Hepatocyte (in vitro differentiated cells): ENCODE measurements around the gene ITGBL1. TPM values are rescaled to one million over a fixed set of nuclear protein-coding genes. Genes with fewer than 3 reads are reported as not detected.

ENCODE experiments used
- DNase-seq: peaks from one replicate; pipeline ENCODE4 v3.0.0-alpha.2; 2016; ENCODE audit warnings: low spot score
- H2AFZ ChIP-seq: fragments of 200-600 bp; sonication (generic); 2 replicates; pipeline ENCODE4 v1.6.0; 2016; ENCODE audit warnings: antibody characterized with exemption, mild to moderate bottlenecking
- H3K27ac ChIP-seq: fragments of 200-600 bp; sonication (generic); 2 replicates; pipeline ENCODE4 v1.5.1; 2016; ENCODE audit warnings: mild to moderate bottlenecking
- H3K27me3 ChIP-seq: fragments of 200-600 bp; sonication (generic); 2 replicates; pipeline ENCODE4 v1.6.1; 2016
- H3K36me3 ChIP-seq: fragments of 200-600 bp; sonication (generic); replicated peaks from 2 replicates; pipeline ENCODE4 v1.5.1; 2016; ENCODE audit warnings: low read depth; ENCODE audit not compliant: insufficient read depth
- H3K4me1 ChIP-seq: fragments of 200-600 bp; sonication (generic); 2 replicates; pipeline ENCODE4 v1.5.1; 2016; ENCODE audit warnings: mild to moderate bottlenecking, moderate library complexity; ENCODE audit not compliant: insufficient read depth
- H3K4me2 ChIP-seq: fragments of 200-600 bp; sonication (generic); 2 replicates; pipeline ENCODE4 v1.6.0; 2016
- H3K4me3 ChIP-seq: fragments of 200-600 bp; sonication (generic); 2 replicates; pipeline ENCODE4 v1.5.1; 2016; ENCODE audit warnings: mild to moderate bottlenecking
- H3K79me2 ChIP-seq: fragments of 200-600 bp; sonication (generic); 2 replicates; pipeline ENCODE4 v1.6.0; 2017; ENCODE audit warnings: mild to moderate bottlenecking
- H3K9me2 ChIP-seq: fragments of 200-600 bp; sonication (generic); replicated peaks from 2 replicates; pipeline ENCODE4 v1.6.0; 2017; ENCODE audit warnings: mild to moderate bottlenecking; ENCODE audit not compliant: insufficient read depth
- H3K9me3 ChIP-seq: fragments of 200-600 bp; sonication (generic); 2 replicates; pipeline ENCODE4 v1.5.1; 2016; ENCODE audit warnings: low read depth, mild to moderate bottlenecking
- H4K20me1 ChIP-seq: fragments of 200-600 bp; sonication (generic); 2 replicates; pipeline ENCODE4 v1.6.0; 2016; ENCODE audit warnings: mild to moderate bottlenecking; ENCODE audit not compliant: insufficient read depth, poor library complexity, severe bottlenecking
- EZH2 ChIP-seq: fragments of 200-600 bp; sonication (generic); IDR thresholded peaks from 2 replicates; pipeline ENCODE4 v1.6.1; 2016; ENCODE audit warnings: antibody characterized with exemption, mild to moderate bottlenecking, borderline replicate concordance
- EZH2phosphoT487 ChIP-seq: fragments of 200-600 bp; sonication (generic); IDR thresholded peaks from one replicate; pipeline ENCODE4 v1.6.1; 2018; ENCODE audit warnings: antibody characterized with exemption, mild to moderate bottlenecking, low read depth, moderate library complexity; ENCODE audit not compliant: unreplicated experiment, severe bottlenecking
- WGBS: methylation state at CpG from one replicate; pipeline ENCODE4 v1.1.6; 2016; ENCODE audit warnings: low lambda C conversion rate; ENCODE audit errors: missing lambda C conversion rate; 5-methylcytosine and 5-hydroxymethylcytosine counted together
- polyA plus RNA-seq: library from polyadenylated mRNA; unstranded; fragments of >200 nt; fragmentation: Nextera tagmentation; extraction: Ambion mirVana; gene quantifications from 2 replicates; pipeline ENCODE4 v1.2.1, GENCODE V29; 2016
- total RNA-seq: library from RNA; depleted of rRNA; stranded (reverse); fragments of >200 nt; gene quantifications from 2 replicates; pipeline ENCODE4 v1.2.3, GENCODE V29; 2014
- TF ChIP-seq, protein P1 (sequence below): fragments of 200-600 bp; sonication (generic); IDR thresholded peaks from 2 replicates; pipeline ENCODE4 v1.5.1; 2016; ENCODE audit warnings: antibody characterized with exemption, mild to moderate bottlenecking; ENCODE audit not compliant: poor library complexity

Gene ITGBL1
- total and polyA plus RNA-seq, 2 experiments from 2014 or later, result 0.33 TPM; not detected in 1

DNA sequence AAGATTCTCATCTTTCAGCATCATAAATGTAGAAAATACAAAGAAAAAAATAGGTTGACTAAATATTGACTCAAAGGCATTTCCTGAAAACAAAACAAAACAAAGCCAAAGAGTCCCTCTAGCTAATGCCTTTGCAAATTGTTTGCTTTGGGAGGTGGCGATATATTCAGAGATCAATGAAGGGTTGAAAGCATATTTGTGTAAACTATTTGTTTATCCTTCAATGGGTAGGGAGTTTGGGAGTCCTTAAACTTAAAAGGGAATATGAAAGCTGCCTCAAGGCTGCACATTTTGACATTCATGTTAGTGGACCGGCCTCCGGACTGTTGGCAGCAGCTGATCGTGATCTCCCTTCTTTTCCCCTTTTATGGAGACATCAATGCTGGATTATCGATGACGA, 257.5 kb downstream of the ITGBL1 start:
- Histone ChIP-seq H3K4me2 (no peak overlapping the region), H4K20me1 (no peaks in the 10 kb centered on the region), H3K36me3 (no peaks in the 10 kb centered on the region), H3K4me1 (no peaks in the 10 kb centered on the region), H3K27ac (no peak overlapping the region), H3K4me3 (no peak overlapping the region), H2AFZ (no peak overlapping the region), H3K79me2 (no peaks in the 10 kb centered on the region), H3K9me3 (no peaks in the 10 kb centered on the region), H3K9me2 (no peaks in the 10 kb centered on the region), H3K27me3 (no peaks in the 10 kb centered on the region)
- no peak for DNase-seq
- WGBS, result 81% methylated on average over 6 of the region's 6 CpGs
- TF ChIP-seq EZH2phosphoT487 (no peak), EZH2 (no peak)
- TF ChIP-seq, protein P1, sequence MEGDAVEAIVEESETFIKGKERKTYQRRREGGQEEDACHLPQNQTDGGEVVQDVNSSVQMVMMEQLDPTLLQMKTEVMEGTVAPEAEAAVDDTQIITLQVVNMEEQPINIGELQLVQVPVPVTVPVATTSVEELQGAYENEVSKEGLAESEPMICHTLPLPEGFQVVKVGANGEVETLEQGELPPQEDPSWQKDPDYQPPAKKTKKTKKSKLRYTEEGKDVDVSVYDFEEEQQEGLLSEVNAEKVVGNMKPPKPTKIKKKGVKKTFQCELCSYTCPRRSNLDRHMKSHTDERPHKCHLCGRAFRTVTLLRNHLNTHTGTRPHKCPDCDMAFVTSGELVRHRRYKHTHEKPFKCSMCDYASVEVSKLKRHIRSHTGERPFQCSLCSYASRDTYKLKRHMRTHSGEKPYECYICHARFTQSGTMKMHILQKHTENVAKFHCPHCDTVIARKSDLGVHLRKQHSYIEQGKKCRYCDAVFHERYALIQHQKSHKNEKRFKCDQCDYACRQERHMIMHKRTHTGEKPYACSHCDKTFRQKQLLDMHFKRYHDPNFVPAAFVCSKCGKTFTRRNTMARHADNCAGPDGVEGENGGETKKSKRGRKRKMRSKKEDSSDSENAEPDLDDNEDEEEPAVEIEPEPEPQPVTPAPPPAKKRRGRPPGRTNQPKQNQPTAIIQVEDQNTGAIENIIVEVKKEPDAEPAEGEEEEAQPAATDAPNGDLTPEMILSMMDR, result no peak

DNA sequence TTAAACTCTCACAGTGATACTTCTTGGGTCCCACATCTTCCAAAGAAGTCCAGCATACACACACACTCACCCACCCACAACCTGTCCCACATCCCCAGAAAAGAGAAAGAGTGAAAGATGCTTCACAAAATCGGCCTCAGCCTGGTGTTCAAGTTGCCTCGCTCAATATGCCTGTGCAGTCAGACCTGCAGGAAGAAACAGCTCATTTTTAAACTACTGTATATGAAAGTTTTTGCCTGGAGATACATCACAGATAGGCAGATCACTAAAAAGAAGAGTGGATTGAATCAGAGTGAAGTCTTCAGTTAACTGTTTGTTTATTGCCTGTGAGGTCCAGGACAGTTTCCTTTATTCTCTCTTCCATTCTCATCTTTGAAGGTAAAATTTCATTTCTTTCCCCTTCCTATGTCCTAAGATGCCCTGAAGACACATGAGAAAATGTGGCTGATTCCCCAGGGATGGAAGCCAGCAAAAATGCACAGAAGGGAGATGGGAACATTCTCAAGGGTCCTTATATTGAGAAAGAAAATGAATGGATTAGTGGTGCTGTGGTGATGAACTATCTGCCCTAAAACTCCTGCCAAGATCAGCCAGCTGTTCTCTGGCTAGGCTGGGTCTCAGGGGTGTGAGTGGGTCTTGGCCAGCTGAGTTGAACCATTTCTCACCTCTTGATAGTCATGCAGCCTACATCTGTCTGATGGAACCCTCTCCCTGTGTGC, 259.0 kb downstream of the ITGBL1 start:
- H3K9me3 ChIP-seq, result no peaks in the 10 kb centered on the region
- no peak overlapping the region for H3K27ac ChIP-seq
- H3K4me3 ChIP-seq, result no peak overlapping the region
- no peaks in the 10 kb centered on the region for H3K27me3 ChIP-seq
- H2AFZ ChIP-seq, result no peak overlapping the region
- H3K4me1 ChIP-seq, result no peaks in the 10 kb centered on the region
- no peaks in the 10 kb centered on the region for H3K79me2 ChIP-seq
- no peak for DNase-seq
- no peak overlapping the region for H3K4me2 ChIP-seq
- no peaks in the 10 kb centered on the region for H3K36me3 ChIP-seq
- WGBS, result 96% methylated on average over 2 of the region's 2 CpGs
- TF ChIP-seq, protein P1, result no peak
- TF ChIP-seq EZH2phosphoT487, result no peak
- TF ChIP-seq EZH2, result no peak
- H4K20me1 ChIP-seq, result no peaks in the 10 kb centered on the region
- no peaks in the 10 kb centered on the region for H3K9me2 ChIP-seq

DNA sequence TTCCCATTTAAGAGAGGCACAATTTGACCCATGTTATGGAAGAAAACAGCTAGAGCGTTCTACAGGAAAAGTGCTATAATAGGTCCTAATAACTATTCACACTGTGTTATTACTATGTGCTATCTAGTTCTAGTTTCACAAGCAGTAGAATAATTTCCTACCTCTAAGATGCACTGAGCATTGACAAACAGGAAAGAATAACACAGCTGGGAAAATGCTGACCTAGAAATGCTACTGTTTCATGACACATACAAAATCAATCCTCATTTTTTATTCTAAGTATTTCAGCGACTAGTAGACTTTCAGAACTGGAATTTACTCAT, 259.5 kb downstream of the ITGBL1 start:
- 86% methylated on average over 2 of the region's 2 CpGs for WGBS
- no peaks in the 10 kb centered on the region for H3K4me1 ChIP-seq
- TF ChIP-seq, protein P1, result no peak
- no peak for TF ChIP-seq EZH2phosphoT487

DNA sequence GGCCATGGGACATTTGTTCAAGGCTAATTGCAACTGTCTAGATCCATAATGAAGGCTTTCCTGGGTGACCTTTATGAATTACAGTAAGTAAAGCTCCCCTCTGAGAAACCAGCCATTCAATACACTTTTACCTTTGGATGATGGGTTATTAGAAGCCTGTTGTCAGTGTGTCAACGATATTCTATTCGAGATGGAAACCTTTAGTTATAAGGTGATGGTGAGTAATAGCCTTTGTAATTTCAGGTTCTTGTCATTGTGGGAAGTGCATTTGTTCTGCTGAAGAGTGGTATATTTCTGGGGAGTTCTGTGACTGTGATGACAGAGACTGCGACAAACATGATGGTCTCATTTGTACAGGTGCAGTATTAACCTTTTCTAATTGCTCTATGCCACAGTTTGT, 261.7 kb downstream of the ITGBL1 start:
- no peaks in the 10 kb centered on the region for H3K9me3 ChIP-seq
- H4K20me1 ChIP-seq, result no peaks in the 10 kb centered on the region
- no peak overlapping the region for H3K4me3 ChIP-seq
- H3K4me2 ChIP-seq, result no peak overlapping the region
- H3K9me2 ChIP-seq, result no peaks in the 10 kb centered on the region
- H3K27me3 ChIP-seq, result no peaks in the 10 kb centered on the region
- no peaks in the 10 kb centered on the region for H3K79me2 ChIP-seq
- no peak overlapping the region for H3K27ac ChIP-seq
- no peak overlapping the region for H2AFZ ChIP-seq
- H3K4me1 ChIP-seq, result no peaks in the 10 kb centered on the region
- H3K36me3 ChIP-seq, result no peaks in the 10 kb centered on the region
- DNase-seq, result no peak
- TF ChIP-seq EZH2phosphoT487 (no peak), EZH2 (no peak)
- TF ChIP-seq, protein P1, result no peak
- 91% methylated on average over 3 of the region's 3 CpGs for WGBS

More for the DNA sequence above, 259.5 kb downstream of the ITGBL1 start:
- no peaks in the 10 kb centered on the region for H3K9me3 ChIP-seq
- DNase-seq, result no peak
- no peak overlapping the region for H3K4me2 ChIP-seq
- H3K27me3 ChIP-seq, result no peaks in the 10 kb centered on the region
- H3K4me3 ChIP-seq, result no peak overlapping the region
- no peaks in the 10 kb centered on the region for H3K9me2 ChIP-seq
- no peak overlapping the region for H3K27ac ChIP-seq
- no peaks in the 10 kb centered on the region for H3K79me2 ChIP-seq
- H3K36me3 ChIP-seq, result no peaks in the 10 kb centered on the region
- no peak overlapping the region for H2AFZ ChIP-seq
- H4K20me1 ChIP-seq, result no peaks in the 10 kb centered on the region
